ENCODE measurements around the gene FNDC3B.
"Not testable (repeated sequence)": the region's sequence is repeated elsewhere in the genome, so short reads cannot be mapped to it uniquely, and the experiment has no call there.

Gene FNDC3B

DNA sequence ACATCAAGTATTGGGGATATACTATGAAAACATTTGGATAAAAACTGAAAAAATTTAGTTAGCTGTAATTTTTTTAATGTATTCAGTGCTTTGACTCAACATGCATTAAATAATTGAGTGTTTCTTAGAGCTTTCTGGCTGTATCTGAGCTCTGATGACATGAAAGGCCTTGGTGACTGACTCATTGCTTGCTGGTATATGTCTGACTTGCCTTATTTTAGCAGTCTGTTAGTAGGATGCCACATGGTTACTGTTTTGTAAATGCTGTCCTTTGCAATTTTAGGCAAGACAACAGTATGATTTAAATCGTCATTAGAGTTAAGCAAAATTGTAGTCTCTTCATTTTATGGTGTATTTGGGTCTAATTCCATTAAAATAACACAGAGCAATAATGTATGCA lies 209.7 kb downstream of the FNDC3B start:
- H2AFZ ChIP-seq (ENCODE audit: low read depth, low read length), result no peak overlapping the region
- H3K4me1 ChIP-seq (ENCODE audit: low read length), result no peaks in the 10 kb centered on the region
- no peaks in the 10 kb centered on the region for H4K20me1 ChIP-seq (ENCODE audit: insufficient read depth, low read length)
- H3K9me3 ChIP-seq (ENCODE audit: insufficient read depth, low read length), result no peaks in the 10 kb centered on the region
- H3K4me2 ChIP-seq (ENCODE audit: low read length), result no peak overlapping the region
- TF ChIP-seq CTCF (IDR thresholded peaks at IDR 0.05; ENCODE audit: low read depth, low read length), result no peak
- H3K79me2 ChIP-seq (ENCODE audit: low read length), result no peaks in the 10 kb centered on the region
- H3K27ac ChIP-seq (ENCODE audit: low read length), result no peak overlapping the region
- H3K36me3 ChIP-seq (replicated peaks; ENCODE audit: low read depth, low read length), result no peaks in the 10 kb centered on the region
- no peak overlapping the region for H3K9ac ChIP-seq (ENCODE audit: low read length)
- no peak overlapping the region for H3K4me3 ChIP-seq (ENCODE audit: low read length)
- H3K27me3 ChIP-seq (ENCODE audit: low read depth, low read length), result no peaks in the 10 kb centered on the region

- TF ChIP-seq EZH2phosphoT487 (IDR thresholded peaks at IDR 0.05; ENCODE audit: low read depth) (no peak), CTCF (IDR thresholded peaks at IDR 0.05; ENCODE audit: low read depth, low read length) (no peak)
- H3K9ac ChIP-seq (ENCODE audit: low read length), result no peak overlapping the region
- no peaks in the 10 kb centered on the region for H3K4me1 ChIP-seq (ENCODE audit: low read length)
- H3K4me2 ChIP-seq (ENCODE audit: low read length), result no peak overlapping the region
- H3K27me3 ChIP-seq (ENCODE audit: low read depth, low read length), result no peaks in the 10 kb centered on the region
- H3K9me3 ChIP-seq (ENCODE audit: insufficient read depth, low read length), result no peaks in the 10 kb centered on the region
- H3K79me2 ChIP-seq (ENCODE audit: low read length), result no peaks in the 10 kb centered on the region
- H3K36me3 ChIP-seq (replicated peaks; ENCODE audit: low read depth, low read length), result no peaks in the 10 kb centered on the region
- no peaks in the 10 kb centered on the region for H4K20me1 ChIP-seq (ENCODE audit: insufficient read depth, low read length)
- H2AFZ ChIP-seq (ENCODE audit: low read depth, low read length), result no peak overlapping the region
- no peak overlapping the region for H3K27ac ChIP-seq (ENCODE audit: low read length)
- no peak overlapping the region for H3K4me3 ChIP-seq (ENCODE audit: low read length)
Measured at GRCh38 chr3:172251211-172251610, 211.8 kb downstream of the FNDC3B start.

DNA sequence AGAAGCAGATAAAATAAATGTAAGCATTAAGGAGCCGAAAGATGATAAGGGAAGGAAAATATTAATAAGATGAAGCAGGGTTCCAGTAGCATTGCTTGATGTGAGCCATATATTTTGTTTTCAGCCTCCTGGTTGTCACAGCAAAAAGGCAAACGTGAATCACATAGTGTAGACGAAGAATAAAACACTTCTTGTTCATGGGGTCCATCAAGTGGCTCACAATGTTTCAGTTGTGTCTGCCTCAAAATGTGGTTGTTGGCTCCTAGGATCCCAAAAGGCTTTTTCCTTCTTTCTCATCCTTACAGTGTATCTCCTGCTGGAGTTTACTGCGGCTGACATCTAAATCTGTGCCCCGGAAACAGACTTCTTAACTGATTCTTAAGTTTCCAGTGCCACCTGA lies 213.8 kb downstream of the FNDC3B start:
- H3K79me2 ChIP-seq (ENCODE audit: low read length), result no peaks in the 10 kb centered on the region
- no peaks in the 10 kb centered on the region for H3K9me3 ChIP-seq (ENCODE audit: insufficient read depth, low read length)
- no peak overlapping the region for H3K9ac ChIP-seq (ENCODE audit: low read length)
- no peaks in the 10 kb centered on the region for H3K27me3 ChIP-seq (ENCODE audit: low read depth, low read length)
- H4K20me1 ChIP-seq (ENCODE audit: insufficient read depth, low read length), result no peaks in the 10 kb centered on the region
- H2AFZ ChIP-seq (ENCODE audit: low read depth, low read length), result no peak overlapping the region
- H3K36me3 ChIP-seq (replicated peaks; ENCODE audit: low read depth, low read length), result no peaks in the 10 kb centered on the region
- H3K27ac ChIP-seq (ENCODE audit: low read length), result no peak overlapping the region
- TF ChIP-seq EZH2phosphoT487 (IDR thresholded peaks at IDR 0.05; ENCODE audit: low read depth) (no peak), CTCF (IDR thresholded peaks at IDR 0.05; ENCODE audit: low read depth, low read length) (no peak)
- H3K4me3 ChIP-seq (ENCODE audit: low read length), result no peak overlapping the region
- H3K4me2 ChIP-seq (ENCODE audit: low read length), result no peak overlapping the region
- no peaks in the 10 kb centered on the region for H3K4me1 ChIP-seq (ENCODE audit: low read length)

- H3K27ac ChIP-seq (ENCODE audit: low read length), result no peak overlapping the region
- H3K27me3 ChIP-seq (ENCODE audit: low read depth, low read length), result no peaks in the 10 kb centered on the region
- H4K20me1 ChIP-seq (ENCODE audit: insufficient read depth, low read length), result no peaks in the 10 kb centered on the region
- no peak overlapping the region for H3K4me2 ChIP-seq (ENCODE audit: low read length)
- H3K36me3 ChIP-seq (replicated peaks; ENCODE audit: low read depth, low read length), result no peaks in the 10 kb centered on the region
- no peaks in the 10 kb centered on the region for H3K9me3 ChIP-seq (ENCODE audit: insufficient read depth, low read length)
- no peak overlapping the region for H3K9ac ChIP-seq (ENCODE audit: low read length)
- no peaks in the 10 kb centered on the region for H3K4me1 ChIP-seq (ENCODE audit: low read length)
- H3K79me2 ChIP-seq (ENCODE audit: low read length), result no peaks in the 10 kb centered on the region
- H2AFZ ChIP-seq (ENCODE audit: low read depth, low read length), result no peak overlapping the region
- H3K4me3 ChIP-seq (ENCODE audit: low read length), result no peak overlapping the region
- TF ChIP-seq CTCF (IDR thresholded peaks at IDR 0.05; ENCODE audit: low read depth, low read length), result no peak
- TF ChIP-seq EZH2phosphoT487 (IDR thresholded peaks at IDR 0.05; ENCODE audit: low read depth), result no peak
Measured at GRCh38 chr3:172254542-172254941, 215.2 kb downstream of the FNDC3B start.

- H4K20me1 ChIP-seq (ENCODE audit: insufficient read depth, low read length); H3K4me1 ChIP-seq (ENCODE audit: low read length); H3K27ac ChIP-seq (ENCODE audit: low read length); H3K9ac ChIP-seq (ENCODE audit: low read length); H2AFZ ChIP-seq (ENCODE audit: low read depth, low read length); H3K36me3 ChIP-seq (replicated peaks; ENCODE audit: low read depth, low read length); H3K4me2 ChIP-seq (ENCODE audit: low read length); H3K27me3 ChIP-seq (ENCODE audit: low read depth, low read length); H3K4me3 ChIP-seq (ENCODE audit: low read length); H3K79me2 ChIP-seq (ENCODE audit: low read length); H3K9me3 ChIP-seq (ENCODE audit: insufficient read depth, low read length): not testable (repeated sequence)
Measured at GRCh38 chr3:172255321-172255720, 215.9 kb downstream of the FNDC3B start.

All from OCI-LY3 (cell line).